Right lobe of liver (tissue), 6 donors: ENCODE data around the gene DUS4L. TPM values are rescaled to one million over a fixed set of nuclear protein-coding genes. Genes with fewer than 3 reads are reported as not detected.

Experiments
- ATAC-seq, 4 donors: fragments of 200-7000 bp; cut with Tn5 transposase; one replicate each; pipeline ENCODE4 v1.9.1; 2020; ENCODE audit warnings: mild to moderate bottlenecking in 4 of 4, moderate library complexity in 4 of 4
- DNase-seq, 3 donors: peaks; one replicate each; pipeline ENCODE4 v3.0.0-alpha.2; 2020
- H3K27ac ChIP-seq, 3 donors: fragments of 200-600 bp; one replicate each; pipeline ENCODE4 v1.8.0; 2022
- H3K27me3 ChIP-seq, 2 donors: fragments of 200-600 bp; one replicate each; pipeline ENCODE4 v1.8.0; 2022
- H3K36me3 ChIP-seq, 4 donors: fragments of 200-600 bp; sonication (generic) in 1 of 4; one replicate each; pipeline versions ENCODE4 v1.5.1 to v1.8.0; 2017 to 2022; ENCODE audit warnings: control low read depth in 1 of 4
- H3K4me1 ChIP-seq, 4 donors: fragments of 200-600 bp; sonication (generic) in 1 of 4; one replicate each; pipeline versions ENCODE4 v1.5.1 to v1.8.0; 2017 to 2022; ENCODE audit warnings: control low read depth in 1 of 4
- H3K4me3 ChIP-seq, 3 donors: fragments of 200-600 bp; one replicate each; pipeline ENCODE4 v1.8.0; 2022
- H3K9me3 ChIP-seq, 4 donors: fragments of 200-600 bp; sonication (generic) in 1 of 4; one replicate each; pipeline versions ENCODE4 v1.5.1 to v1.8.0; 2017 to 2022; ENCODE audit warnings: control low read depth in 1 of 4
- CTCF ChIP-seq, 4 donors: fragments of 200-600 bp in 3 of 4; fragments of 450-650 bp in 1 of 4; IDR thresholded peaks; one replicate each; pipeline versions ENCODE4 v1.5.1 to v1.8.0; 2016 to 2022; ENCODE audit warnings: antibody characterized with exemption in 4 of 4, mild to moderate bottlenecking in 2 of 4
- POLR2A ChIP-seq: fragments of 450-650 bp; IDR thresholded peaks from one replicate; pipeline ENCODE4 v1.6.1; 2017; ENCODE audit warnings: antibody characterized with exemption, mild to moderate bottlenecking
- WGBS: methylation state at CpG from one replicate; pipeline ENCODE4 v1.1.6; 2018; ENCODE audit warnings: low coverage, low lambda C conversion rate; ENCODE audit not compliant: insufficient coverage; ENCODE audit errors: missing lambda C conversion rate; 5-methylcytosine and 5-hydroxymethylcytosine counted together
- intact Hi-C, 2 donors: fragments of 100-400 bp; cut with DNase I; formaldehyde crosslinking; loops; one replicate each; pipeline versions ENCODE4 v1.11.2 to v1.14.1; 2022
- total RNA-seq, 6 experiments: library from RNA; depleted of rRNA in 2 of 6; stranded (reverse); fragments of >200 nt in 2 of 6; fragmentation: NEBNext Ultra II Directional in 3 of 6; extraction: Animal tissue kit (Norgen Biotek cat#: 25700) in 3 of 6; gene quantifications; one replicate each; pipeline versions ENCODE4 v1.1.0 to v1.2.4, GENCODE V29; 2016 to 2023
- donor health status: DM: no; HTN: yes; CAD: no.
- donor health status: DM: no; HTN: no; CAD: no.
- donor health status: DM: no; HTN: no; CAD: no.
- donor health status: DM: no; HTN: yes; CAD: no.
- donor health status: DM: no; HTN: yes; CAD: no.

DUS4L gene
- total RNA-seq, 6 experiments from 2014 or later: 2.3 to 6.1 (median 3.4) TPM

DNA sequence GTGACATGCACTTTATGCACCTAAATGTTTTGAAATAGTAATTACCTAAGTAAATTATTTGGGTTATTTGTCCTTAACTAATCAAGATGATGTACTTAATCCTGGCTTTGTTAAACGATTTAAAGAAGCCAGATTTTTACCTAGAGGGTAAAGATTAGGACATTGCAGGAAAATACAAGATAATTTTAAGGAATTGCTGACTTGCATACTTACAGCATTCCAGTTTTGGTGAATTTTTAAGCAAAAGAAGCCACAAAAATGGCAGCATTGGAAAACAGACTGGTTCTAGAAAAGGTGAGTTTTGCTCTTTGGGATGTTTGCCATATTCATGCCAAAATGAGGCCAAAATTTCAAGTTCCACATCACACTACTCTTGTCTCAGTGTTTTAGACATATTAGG lies 49.7 kb downstream of the DUS4L start:
- Histone ChIP-seq H3K36me3 (peaks cover 0 to 11% (median 0%) of the 10 kb centered on the region in 4 donors), H3K27me3 (no peaks in the 10 kb centered on the region), H3K9me3 (no peaks in the 10 kb centered on the region), H3K27ac (no peak overlapping the region), H3K4me1 (no peaks in the 10 kb centered on the region), H3K4me3 (no peak overlapping the region)
- TF ChIP-seq POLR2A (no peak), CTCF (IDR thresholded peaks at IDR 0.05) (no peak)
- 90% methylated on average over 1 of the region's 1 CpG for WGBS
- intact Hi-C loops: no loop called here
- ATAC-seq (no peak), DNase-seq (no peak)

GRCh38 chr7:107613948-107614347 lies 50.2 kb downstream of the DUS4L start:
- H3K4me1 ChIP-seq: no peaks in the 10 kb centered on the region
- no peak for ATAC-seq
- no peaks in the 10 kb centered on the region for H3K9me3 ChIP-seq
- TF ChIP-seq POLR2A (no peak), CTCF (IDR thresholded peaks at IDR 0.05) (no peak)
- peaks cover 0 to 11% (median 0%) of the 10 kb centered on the region in 4 donors for H3K36me3 ChIP-seq
- no peak for DNase-seq
- H3K27ac ChIP-seq: no peak overlapping the region
- intact Hi-C loops: no loop called here
- H3K27me3 ChIP-seq: no peaks in the 10 kb centered on the region
- H3K4me3 ChIP-seq: no peak overlapping the region

DNA sequence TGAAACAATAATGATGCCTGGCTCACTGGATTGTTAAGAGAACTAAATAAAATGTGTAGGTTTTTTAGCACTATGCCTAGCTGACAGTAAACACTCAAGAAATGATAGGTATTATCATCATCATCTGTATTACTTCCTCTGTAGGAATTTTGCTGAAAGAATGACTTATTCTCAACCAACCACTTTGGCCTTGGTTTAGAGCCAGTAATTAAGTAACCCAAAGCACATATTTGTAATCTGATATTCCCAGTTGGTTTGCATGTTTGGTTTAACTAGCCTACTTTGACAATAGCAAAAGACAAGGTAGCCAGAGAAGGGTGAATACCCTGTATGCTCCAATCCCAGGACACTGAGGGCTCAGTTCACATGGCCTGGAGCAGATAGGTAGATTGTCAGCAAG lies 50.7 kb downstream of the DUS4L start:
- Histone ChIP-seq H3K4me3 (no peak overlapping the region), H3K9me3 (no peaks in the 10 kb centered on the region), H3K27ac (no peak overlapping the region), H3K27me3 (no peaks in the 10 kb centered on the region), H3K36me3 (peaks cover 0 to 11% (median 0%) of the 10 kb centered on the region in 4 donors), H3K4me1 (no peaks in the 10 kb centered on the region)
- DNase-seq (no peak), ATAC-seq (peak in 2 of 4 donors; percentile 39 to 58)
- intact Hi-C loops: no loop called here
- no peak for TF ChIP-seq POLR2A

- no peak for TF ChIP-seq POLR2A
- TF ChIP-seq CTCF (IDR thresholded peaks at IDR 0.05): no peak
- H3K4me1 ChIP-seq: no peaks in the 10 kb centered on the region
- intact Hi-C loops: no loop called here
- ATAC-seq (no peak), DNase-seq (no peak)
- H3K9me3 ChIP-seq: no peaks in the 10 kb centered on the region
- H3K36me3 ChIP-seq: peaks cover 0 to 11% (median 0%) of the 10 kb centered on the region in 4 donors
- H3K27me3 ChIP-seq: no peaks in the 10 kb centered on the region
- 87% methylated on average over 4 of the region's 4 CpGs for WGBS
- no peak overlapping the region for H3K4me3 ChIP-seq
- H3K27ac ChIP-seq: no peak overlapping the region
Observed at GRCh38 chr7:107615910-107616680, 52.3 kb downstream of the DUS4L start.

GRCh38 chr7:107622429-107622828 lies 58.7 kb downstream of the DUS4L start:
- no peak for DNase-seq
- no peaks in the 10 kb centered on the region for H3K4me1 ChIP-seq
- no peaks in the 10 kb centered on the region for H3K9me3 ChIP-seq
- WGBS: 20% methylated on average over 1 of the region's 1 CpG
- TF ChIP-seq CTCF (IDR thresholded peaks at IDR 0.05) (peak in 1 of 4 donors; percentile 2), POLR2A (no peak)
- intact Hi-C loops: no loop called here
- H3K27ac ChIP-seq: no peak overlapping the region
- ATAC-seq: peak; percentile 49 to 93 (median 61)
- no peak overlapping the region for H3K4me3 ChIP-seq
- H3K36me3 ChIP-seq: no peaks in the 10 kb centered on the region
- H3K27me3 ChIP-seq: no peaks in the 10 kb centered on the region
